HEK293T (cell line): ENCODE results near the gene MECR.
A peak's percentile ranks its signal among the peaks of the same experiment; 100 is the strongest.

Source experiments
- ARNT ChIP-seq: fragments of 450-650 bp; IDR thresholded peaks from 2 replicates; pipeline ENCODE4 v1.6.1; 2017; ENCODE audit warnings: mild to moderate bottlenecking
- FOXA1 ChIP-seq: fragments of 450-650 bp; IDR thresholded peaks from 2 replicates; pipeline ENCODE4 v1.6.1; 2016; ENCODE audit warnings: mild to moderate bottlenecking
- FOXM1 ChIP-seq: fragments of 450-650 bp; IDR thresholded peaks from 2 replicates; pipeline ENCODE4 v1.6.1; 2017; ENCODE audit warnings: mild to moderate bottlenecking, borderline replicate concordance
- SP1 ChIP-seq: fragments of 450-650 bp; IDR thresholded peaks from 2 replicates; pipeline ENCODE4 v1.6.1; 2017
- SUZ12 ChIP-seq: fragments of 450-650 bp; IDR thresholded peaks from 2 replicates; pipeline ENCODE4 v1.6.1; 2016; ENCODE audit warnings: mild to moderate bottlenecking

GRCh38 chr1:29235955-29236711 lies 5.4 kb upstream of the MECR start, which contains the start of gene PTPRU:
- TF ChIP-seq FOXM1: peak; percentile 77
- TF ChIP-seq FOXA1: no peak
- TF ChIP-seq SUZ12: no peak
- peak; percentile 84 for TF ChIP-seq ARNT
- TF ChIP-seq SP1: no peak
